ENCODE data around the gene PIK3R2. TPM values are rescaled to one million over a fixed set of nuclear protein-coding genes. Genes with fewer than 3 reads are reported as not detected.

Gene PIK3R2
- total RNA-seq, 1 experiment from 2014 or later = 38.1 TPM

DNA sequence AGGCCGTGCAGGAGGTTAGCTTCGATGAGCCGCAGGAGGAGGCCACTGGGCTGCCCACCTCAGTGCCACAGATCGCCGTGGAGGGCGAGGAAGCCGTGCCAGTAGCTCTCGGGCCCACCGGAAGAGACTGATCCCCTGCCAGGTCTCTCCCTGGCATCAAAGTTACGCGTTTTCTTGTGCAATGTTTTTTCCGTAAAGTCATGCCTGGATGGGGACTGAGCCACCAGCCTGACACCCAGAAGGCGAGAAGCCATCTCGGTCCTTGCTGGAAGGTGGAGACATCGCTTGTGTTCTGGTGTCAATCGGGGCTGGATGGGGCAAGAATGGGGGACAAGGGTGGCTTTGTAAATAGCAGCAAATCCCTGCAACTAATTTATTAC is 3.4 kb upstream of the PIK3R2 start:
- Histone ChIP-seq H3K27ac (ENCODE audit: low read depth, low read length, poor library complexity, severe bottlenecking) (no peak overlapping the region), H3K4me1 (ENCODE audit: insufficient read depth, low read length, poor library complexity, severe bottlenecking) (peaks cover 7% of the 10 kb centered on the region), H3K9me3 (ENCODE audit: low read depth, low read length, poor library complexity, severe bottlenecking) (no peaks in the 10 kb centered on the region), H3K27me3 (replicated peaks; ENCODE audit: insufficient read depth, low read depth, low read length, poor library complexity) (no peaks in the 10 kb centered on the region), H3K4me3 (ENCODE audit: low read depth, low read length, poor library complexity, severe bottlenecking) (no peak overlapping the region), H3K36me3 (ENCODE audit: insufficient read depth, low read length, poor library complexity, severe bottlenecking) (no peaks in the 10 kb centered on the region)
- ChIA-PET CTCF (no interaction called here), POLR2A (ENCODE audit: low non-redundant PET) (no interaction called here)
- no peak for TF ChIP-seq EZH2 (IDR thresholded peaks at IDR 0.05; ENCODE audit: borderline replicate concordance, low read depth, low read length, poor library complexity, severe bottlenecking)
- TF ChIP-seq, protein P1, sequence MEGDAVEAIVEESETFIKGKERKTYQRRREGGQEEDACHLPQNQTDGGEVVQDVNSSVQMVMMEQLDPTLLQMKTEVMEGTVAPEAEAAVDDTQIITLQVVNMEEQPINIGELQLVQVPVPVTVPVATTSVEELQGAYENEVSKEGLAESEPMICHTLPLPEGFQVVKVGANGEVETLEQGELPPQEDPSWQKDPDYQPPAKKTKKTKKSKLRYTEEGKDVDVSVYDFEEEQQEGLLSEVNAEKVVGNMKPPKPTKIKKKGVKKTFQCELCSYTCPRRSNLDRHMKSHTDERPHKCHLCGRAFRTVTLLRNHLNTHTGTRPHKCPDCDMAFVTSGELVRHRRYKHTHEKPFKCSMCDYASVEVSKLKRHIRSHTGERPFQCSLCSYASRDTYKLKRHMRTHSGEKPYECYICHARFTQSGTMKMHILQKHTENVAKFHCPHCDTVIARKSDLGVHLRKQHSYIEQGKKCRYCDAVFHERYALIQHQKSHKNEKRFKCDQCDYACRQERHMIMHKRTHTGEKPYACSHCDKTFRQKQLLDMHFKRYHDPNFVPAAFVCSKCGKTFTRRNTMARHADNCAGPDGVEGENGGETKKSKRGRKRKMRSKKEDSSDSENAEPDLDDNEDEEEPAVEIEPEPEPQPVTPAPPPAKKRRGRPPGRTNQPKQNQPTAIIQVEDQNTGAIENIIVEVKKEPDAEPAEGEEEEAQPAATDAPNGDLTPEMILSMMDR (conservative IDR thresholded peaks at IDR 0.05; ENCODE audit: low read depth, low read length) = no peak
- intact Hi-C loops (cut with micrococcal nuclease; ENCODE audit: unreplicated experiment) = no loop called here
- BruUV-seq (replicated peaks) = no TSS peak
- DNase-seq (ENCODE audit: low spot score) = no peak

DNA sequence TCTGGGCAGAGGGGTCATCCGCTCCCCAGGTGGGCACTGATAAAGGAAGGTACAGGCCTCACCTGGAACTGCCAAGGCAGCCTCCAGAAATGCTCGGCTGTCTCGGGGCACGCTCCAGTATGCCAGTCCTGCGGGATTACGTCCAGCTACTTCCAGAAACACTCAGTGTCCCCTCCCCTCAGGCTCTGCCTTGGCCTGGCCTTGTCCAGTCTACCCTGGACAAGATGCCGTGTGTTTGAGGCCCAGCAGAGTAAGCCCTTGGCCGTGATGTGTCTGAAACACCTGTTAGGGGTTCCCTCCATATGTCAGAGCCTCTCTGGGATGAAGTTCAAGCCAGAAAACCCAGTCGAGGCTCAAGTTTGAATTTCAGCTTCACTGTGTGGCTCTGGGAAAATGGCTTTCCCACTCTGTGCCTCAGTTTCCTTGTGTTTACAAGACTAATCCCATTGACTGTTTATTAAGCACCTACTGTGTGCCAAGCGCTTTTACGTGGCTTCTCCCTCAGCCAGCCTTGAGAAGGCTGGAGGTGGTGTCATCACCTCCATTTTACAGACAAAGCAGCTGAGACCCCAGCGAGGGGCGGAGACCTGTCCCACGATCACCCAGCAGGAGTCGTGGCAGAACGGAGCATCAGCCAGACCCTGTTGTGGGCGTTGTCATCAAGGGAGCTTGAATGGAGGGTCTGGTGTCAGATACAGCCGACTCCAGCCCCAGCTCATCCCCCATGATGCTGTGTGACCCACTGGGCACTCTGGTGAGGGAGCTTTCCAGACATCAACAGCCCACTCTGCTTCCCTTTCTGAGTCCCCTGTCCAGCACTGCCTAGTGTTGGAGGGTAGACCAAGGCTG is 2.0 kb upstream of the PIK3R2 start:
- no peak for DNase-seq (ENCODE audit: low spot score)
- ChIA-PET CTCF (interaction anchor here (2.0 kb wide), 1 partner anchor 38 kb away, joined by 11 read pairs; no protein-coding TSS in a partner anchor), POLR2A (ENCODE audit: low non-redundant PET) (no interaction called here)
- peaks cover 7% of the 10 kb centered on the region for H3K4me1 ChIP-seq (ENCODE audit: insufficient read depth, low read length, poor library complexity, severe bottlenecking)
- H3K27ac ChIP-seq (ENCODE audit: low read depth, low read length, poor library complexity, severe bottlenecking) = no peak overlapping the region
- TF ChIP-seq EZH2 (IDR thresholded peaks at IDR 0.05; ENCODE audit: borderline replicate concordance, low read depth, low read length, poor library complexity, severe bottlenecking) = no peak
- TF ChIP-seq, protein P1 (conservative IDR thresholded peaks at IDR 0.05; ENCODE audit: low read depth, low read length) = no peak
- no peak overlapping the region for H3K4me3 ChIP-seq (ENCODE audit: low read depth, low read length, poor library complexity, severe bottlenecking)
- no TSS peak for BruUV-seq (replicated peaks)
- peaks cover 4% of the 10 kb centered on the region for H3K36me3 ChIP-seq (ENCODE audit: insufficient read depth, low read length, poor library complexity, severe bottlenecking)
- no peaks in the 10 kb centered on the region for H3K27me3 ChIP-seq (replicated peaks; ENCODE audit: insufficient read depth, low read depth, low read length, poor library complexity)
- H3K9me3 ChIP-seq (ENCODE audit: low read depth, low read length, poor library complexity, severe bottlenecking) = no peaks in the 10 kb centered on the region
- intact Hi-C loops (cut with micrococcal nuclease; ENCODE audit: unreplicated experiment) = loop anchor here (5.0 kb wide), 3 partner anchors 39 to 171 kb away; partner anchors contain the start of genes ARRDC2 and LSM4

GRCh38 chr19:18152442-18152816 is 534 bp upstream of the PIK3R2 start:
- Histone ChIP-seq H3K27me3 (replicated peaks; ENCODE audit: insufficient read depth, low read depth, low read length, poor library complexity) (no peaks in the 10 kb centered on the region), H3K4me3 (ENCODE audit: low read depth, low read length, poor library complexity, severe bottlenecking) (peak overlapping the region; percentile 96), H3K4me1 (ENCODE audit: insufficient read depth, low read length, poor library complexity, severe bottlenecking) (peaks cover 7% of the 10 kb centered on the region), H3K36me3 (ENCODE audit: insufficient read depth, low read length, poor library complexity, severe bottlenecking) (peaks cover 10% of the 10 kb centered on the region), H3K27ac (ENCODE audit: low read depth, low read length, poor library complexity, severe bottlenecking) (peak overlapping the region; percentile 93), H3K9me3 (ENCODE audit: low read depth, low read length, poor library complexity, severe bottlenecking) (no peaks in the 10 kb centered on the region)
- TF ChIP-seq, protein P1 (conservative IDR thresholded peaks at IDR 0.05; ENCODE audit: low read depth, low read length) = peak; percentile 77
- TF ChIP-seq EZH2 (IDR thresholded peaks at IDR 0.05; ENCODE audit: borderline replicate concordance, low read depth, low read length, poor library complexity, severe bottlenecking) = no peak
- peak; percentile 98 for DNase-seq (ENCODE audit: low spot score)
- BruUV-seq (replicated peaks) = TSS peak; percentile 90
- ChIA-PET POLR2A (ENCODE audit: low non-redundant PET) (interaction anchor here (0.6 to 0.7 kb wide), 2 partner anchors 293 to 634 kb away, joined by 5 to 7 read pairs; no protein-coding TSS in a partner anchor), CTCF (interaction anchor here (0.6 to 2.0 kb wide), 3 partner anchors 9 to 658 kb away, joined by 3 to 11 read pairs (median 3); no protein-coding TSS in a partner anchor)
- intact Hi-C loops (cut with micrococcal nuclease; ENCODE audit: unreplicated experiment) = loop anchor here (2.0 to 5.0 kb wide), 4 partner anchors 40 to 170 kb away; partner anchors contain the start of genes ARRDC2, LSM4 and MPV17L2

Measured in A673 (cell line).